GM19043 (cell line): ENCODE measurements around the gene IGSF3.
"Not testable (repeated sequence)": the region's sequence is repeated elsewhere in the genome, so short reads cannot be mapped to it uniquely, and the experiment has no call there.

Source experiments
- ATAC-seq: cut with Tn5 transposase; IDR thresholded peaks from one replicate; pipeline ENCODE4 v1.9.1; 2021; ENCODE audit warnings: low read depth; ENCODE audit not compliant: unreplicated experiment

Gene IGSF3

GRCh38 chr1:116580446-116581322 is 86.8 kb downstream of the IGSF3 start:
- ATAC-seq: no peak

GRCh38 chr1:116579259-116579875 is 88.2 kb downstream of the IGSF3 start:
- ATAC-seq: no peak

- ATAC-seq: no peak
Observed at GRCh38 chr1:116578581-116578980, 89.0 kb downstream of the IGSF3 start.

GRCh38 chr1:116577759-116578314 is 89.7 kb downstream of the IGSF3 start:
- ATAC-seq: no peak

- no peak for ATAC-seq
Observed at GRCh38 chr1:116574581-116575291, 92.8 kb downstream of the IGSF3 start.

- no peak for ATAC-seq
Observed at GRCh38 chr1:116573431-116574095, 94.0 kb downstream of the IGSF3 start.

GRCh38 chr1:116572771-116573430 is 94.6 kb downstream of the IGSF3 start:
- ATAC-seq: no peak

GRCh38 chr1:116572099-116572498 is 95.4 kb downstream of the IGSF3 start:
- ATAC-seq: no peak

GRCh38 chr1:116571215-116571919 is 96.2 kb downstream of the IGSF3 start:
- ATAC-seq: no peak

GRCh38 chr1:116570358-116571214 is 96.9 kb downstream of the IGSF3 start, which contains the start of gene CD58:
Gene CD58 (minus strand): TSS chr1:116571026. CDS start chr1:116570972, 54 bp downstream.
- ATAC-seq: peak; percentile 57

- ATAC-seq: no peak
Observed at GRCh38 chr1:116569776-116570357, 97.7 kb downstream of the IGSF3 start.

GRCh38 chr1:116569381-116569670 is 98.2 kb downstream of the IGSF3 start:
- no peak for ATAC-seq

- no peak for ATAC-seq
Observed at GRCh38 chr1:116568662-116569380, 98.7 kb downstream of the IGSF3 start.

GRCh38 chr1:116567790-116568661 is 99.5 kb downstream of the IGSF3 start:
- ATAC-seq: no peak

- no peak for ATAC-seq
Observed at GRCh38 chr1:116565222-116565621, 102.3 kb downstream of the IGSF3 start.

- ATAC-seq: no peak
Observed at GRCh38 chr1:116564426-116564825, 103.1 kb downstream of the IGSF3 start.

GRCh38 chr1:116562465-116562864 is 105.1 kb downstream of the IGSF3 start:
- ATAC-seq: not testable (repeated sequence)
